ENCODE measurements around the gene GALNTL6. TPM values are rescaled to one million over a fixed set of nuclear protein-coding genes. Genes with fewer than 3 reads are reported as not detected.

The GALNTL6 gene
- total RNA-seq, 1 experiment from 2014 or later: not detected

GRCh38 chr4:173012608-173013007, 1199.4 kb downstream of the GALNTL6 start:
- no peaks in the 10 kb centered on the region for H3K27me3 Mint-ChIP-seq (ENCODE audit: insufficient read depth, unreplicated experiment)
- no peak for DNase-seq (ENCODE audit: unreplicated experiment)
- H3K36me3 Mint-ChIP-seq (ENCODE audit: insufficient read depth, unreplicated experiment): no peaks in the 10 kb centered on the region
- no peak overlapping the region for H3K4me3 Mint-ChIP-seq (ENCODE audit: unreplicated experiment)
- ChIA-PET POLR2A (interaction anchor here (1.2 to 3.0 kb wide), 5 partner anchors 12 to 321 kb away, joined by 3 to 11 read pairs (median 4); no protein-coding TSS in a partner anchor), CTCF (interaction anchor here (0.5 to 3.1 kb wide), 37 partner anchors 8 to 405 kb away, joined by 3 to 127 read pairs (median 9); partner anchors contain the start of gene GALNT7)
- no TSS peak for BruUV-seq (replicated peaks)
- no peaks in the 10 kb centered on the region for H3K9me3 Mint-ChIP-seq (ENCODE audit: unreplicated experiment)
- intact Hi-C loops (cut with micrococcal nuclease): loop anchor here (1.0 to 5.0 kb wide), 6 partner anchors 120 to 404 kb away; no protein-coding TSS in a partner anchor
- H3K4me1 Mint-ChIP-seq (ENCODE audit: insufficient read depth, unreplicated experiment): no peaks in the 10 kb centered on the region
- no peak for TF ChIP-seq CTCF (IDR thresholded peaks at IDR 0.05; ENCODE audit: unreplicated experiment)
- no peak overlapping the region for H3K27ac Mint-ChIP-seq (ENCODE audit: low read depth, unreplicated experiment)

DNA sequence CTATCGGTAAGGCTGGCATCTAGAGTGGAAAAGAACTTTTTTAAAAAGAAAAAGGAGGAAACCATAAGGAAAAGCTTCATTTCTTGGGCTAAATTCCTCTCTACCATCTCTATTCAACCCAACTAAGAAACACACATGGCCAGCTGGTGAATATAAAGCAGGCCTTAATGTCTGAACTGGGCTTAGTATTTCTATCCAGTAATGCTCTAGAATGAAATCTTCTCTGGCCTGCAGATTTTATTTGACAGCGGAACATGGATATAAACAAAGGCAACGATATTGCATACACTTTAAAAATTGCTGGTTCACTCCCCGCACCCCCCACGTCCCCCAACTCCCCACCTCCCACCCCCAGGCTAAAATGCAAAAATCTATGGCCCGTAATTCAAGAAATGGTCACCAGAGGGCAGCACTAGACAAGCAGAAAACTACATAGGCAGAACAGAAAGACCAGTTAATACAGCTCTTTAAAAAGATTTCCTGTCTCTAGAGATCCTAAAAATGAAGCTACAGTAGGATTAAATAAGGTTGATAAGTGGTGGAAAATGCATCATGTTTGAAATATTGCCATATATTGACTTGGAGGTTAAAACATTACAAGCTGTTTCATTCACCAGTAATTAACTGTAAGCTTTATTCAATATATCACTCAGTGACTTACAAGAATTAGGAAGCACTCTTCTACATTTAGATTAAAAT, 1200.2 kb downstream of the GALNTL6 start:
- POLR2A ChIA-PET: interaction anchor here (0.8 to 3.0 kb wide), 10 partner anchors 9 to 404 kb away, joined by 3 to 11 read pairs (median 4); no protein-coding TSS in a partner anchor
- peak; percentile 59 for TF ChIP-seq CTCF (IDR thresholded peaks at IDR 0.05; ENCODE audit: unreplicated experiment)
- H3K27me3 Mint-ChIP-seq (ENCODE audit: insufficient read depth, unreplicated experiment): no peaks in the 10 kb centered on the region
- no peak overlapping the region for H3K4me3 Mint-ChIP-seq (ENCODE audit: unreplicated experiment)
- CTCF ChIA-PET: interaction anchor here (0.5 to 3.1 kb wide), 70 partner anchors 9 to 1291 kb away, joined by 3 to 127 read pairs (median 5); partner anchors contain the start of gene GALNT7
- H3K27ac Mint-ChIP-seq (ENCODE audit: low read depth, unreplicated experiment): no peak overlapping the region
- DNase-seq (ENCODE audit: unreplicated experiment): peak; percentile 46
- H3K4me1 Mint-ChIP-seq (ENCODE audit: insufficient read depth, unreplicated experiment): no peaks in the 10 kb centered on the region
- H3K36me3 Mint-ChIP-seq (ENCODE audit: insufficient read depth, unreplicated experiment): no peaks in the 10 kb centered on the region
- intact Hi-C loops (cut with micrococcal nuclease): loop anchor here (1.0 to 5.0 kb wide), 6 partner anchors 121 to 403 kb away; no protein-coding TSS in a partner anchor
- H3K9me3 Mint-ChIP-seq (ENCODE audit: unreplicated experiment): no peaks in the 10 kb centered on the region
- BruUV-seq (replicated peaks): no TSS peak

DNA sequence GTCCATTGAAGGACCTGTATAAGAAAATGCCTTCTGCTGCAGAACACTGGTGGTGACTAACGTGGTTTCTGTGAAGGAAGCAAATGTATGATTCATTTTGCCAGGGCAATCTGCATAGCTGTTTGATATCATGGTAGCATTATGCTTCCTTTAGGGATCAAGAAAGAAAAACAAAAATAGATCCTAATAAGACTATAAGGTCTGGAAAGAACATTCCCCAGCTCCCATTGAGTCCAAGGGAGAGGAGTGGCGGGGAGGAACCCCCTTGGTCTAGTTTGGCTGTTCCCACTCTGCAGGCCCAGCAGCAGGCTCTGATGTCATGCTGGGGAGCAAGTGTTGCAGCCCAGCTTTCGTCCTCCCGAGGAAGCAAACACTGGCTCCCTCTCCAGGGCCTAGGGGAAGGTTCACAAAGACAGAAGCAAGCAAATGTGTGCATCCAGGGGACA, 1200.9 kb downstream of the GALNTL6 start:
- no peak overlapping the region for H3K4me3 Mint-ChIP-seq (ENCODE audit: unreplicated experiment)
- BruUV-seq (replicated peaks): no TSS peak
- ChIA-PET CTCF (interaction anchor here (0.5 to 3.1 kb wide), 61 partner anchors 9 to 1290 kb away, joined by 3 to 127 read pairs (median 5); partner anchors contain the start of gene GALNT7), POLR2A (interaction anchor here (0.8 to 3.0 kb wide), 9 partner anchors 10 to 404 kb away, joined by 3 to 11 read pairs (median 5); no protein-coding TSS in a partner anchor)
- TF ChIP-seq CTCF (IDR thresholded peaks at IDR 0.05; ENCODE audit: unreplicated experiment): no peak
- no peaks in the 10 kb centered on the region for H3K36me3 Mint-ChIP-seq (ENCODE audit: insufficient read depth, unreplicated experiment)
- no peaks in the 10 kb centered on the region for H3K9me3 Mint-ChIP-seq (ENCODE audit: unreplicated experiment)
- H3K27ac Mint-ChIP-seq (ENCODE audit: low read depth, unreplicated experiment): no peak overlapping the region
- no peaks in the 10 kb centered on the region for H3K27me3 Mint-ChIP-seq (ENCODE audit: insufficient read depth, unreplicated experiment)
- peak; percentile 42 for DNase-seq (ENCODE audit: unreplicated experiment)
- intact Hi-C loops (cut with micrococcal nuclease): loop anchor here (5.0 kb wide), 1 partner anchor 303 kb away; no protein-coding TSS in a partner anchor
- H3K4me1 Mint-ChIP-seq (ENCODE audit: insufficient read depth, unreplicated experiment): no peaks in the 10 kb centered on the region

- Mint-ChIP-seq H3K27ac (ENCODE audit: low read depth, unreplicated experiment) (no peak overlapping the region), H3K9me3 (ENCODE audit: unreplicated experiment) (no peaks in the 10 kb centered on the region), H3K4me1 (ENCODE audit: insufficient read depth, unreplicated experiment) (no peaks in the 10 kb centered on the region), H3K4me3 (ENCODE audit: unreplicated experiment) (no peak overlapping the region), H3K27me3 (ENCODE audit: insufficient read depth, unreplicated experiment) (no peaks in the 10 kb centered on the region), H3K36me3 (ENCODE audit: insufficient read depth, unreplicated experiment) (no peaks in the 10 kb centered on the region)
- no TSS peak for BruUV-seq (replicated peaks)
- ChIA-PET POLR2A (no interaction called here), CTCF (interaction anchor here (2.3 kb wide), 3 partner anchors 18 to 240 kb away, joined by 16 to 127 read pairs (median 22); partner anchors contain the start of gene GALNT7)
- intact Hi-C loops (cut with micrococcal nuclease): loop anchor here (5.0 kb wide), 1 partner anchor 302 kb away; no protein-coding TSS in a partner anchor
- TF ChIP-seq CTCF (IDR thresholded peaks at IDR 0.05; ENCODE audit: unreplicated experiment): no peak
- DNase-seq (ENCODE audit: unreplicated experiment): no peak
These were observed 1201.6 kb downstream of the GALNTL6 start for GRCh38 chr4:173014836-173015235.
